ENCODE measurements around the gene CIITA.
"Not testable (repeated sequence)": the region's sequence is repeated elsewhere in the genome, so short reads cannot be mapped to it uniquely, and the experiment has no call there.

CIITA gene

DNA sequence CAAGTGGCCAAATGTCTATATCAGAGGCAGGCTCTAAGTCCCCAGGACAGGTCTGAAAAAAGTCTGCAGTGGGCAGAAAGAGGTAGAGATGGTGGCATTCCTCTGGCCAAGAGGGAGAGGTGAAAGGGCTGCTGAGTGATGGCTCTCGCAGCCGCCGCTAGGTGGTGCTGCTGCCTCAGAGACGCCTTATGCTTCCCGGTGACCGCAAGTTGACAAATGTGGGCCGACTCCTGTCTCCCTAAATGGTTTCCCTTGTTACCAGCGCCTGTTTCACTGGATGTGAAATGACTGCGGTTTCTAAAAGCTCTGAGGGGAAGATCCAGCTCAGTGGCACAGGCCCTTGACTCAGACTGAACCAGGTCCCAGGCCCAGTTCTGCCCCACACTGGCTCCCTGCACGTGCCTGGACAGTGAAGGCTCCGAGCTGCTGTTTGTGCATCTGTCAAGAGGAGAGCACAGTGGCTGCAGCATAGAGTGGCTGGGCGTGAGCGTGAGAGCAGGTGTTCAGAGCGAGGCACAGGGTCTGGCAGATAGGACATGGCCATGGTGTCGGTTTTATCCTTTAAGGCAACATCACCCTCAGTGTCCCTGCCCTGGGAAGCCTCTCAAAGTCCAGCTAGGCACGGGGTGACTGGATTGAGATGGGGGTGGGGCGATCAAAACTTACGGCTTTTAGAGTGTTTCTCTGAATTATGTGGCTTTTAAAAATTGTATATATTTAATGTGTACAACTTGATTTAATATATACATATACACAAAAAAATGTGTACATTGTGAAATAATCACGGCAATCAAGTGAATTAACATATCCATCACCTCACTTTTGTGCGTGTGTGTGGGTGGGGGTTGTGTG is 87.3 kb downstream of the CIITA start:
- H3K27ac ChIP-seq: no peak overlapping the region

DNA sequence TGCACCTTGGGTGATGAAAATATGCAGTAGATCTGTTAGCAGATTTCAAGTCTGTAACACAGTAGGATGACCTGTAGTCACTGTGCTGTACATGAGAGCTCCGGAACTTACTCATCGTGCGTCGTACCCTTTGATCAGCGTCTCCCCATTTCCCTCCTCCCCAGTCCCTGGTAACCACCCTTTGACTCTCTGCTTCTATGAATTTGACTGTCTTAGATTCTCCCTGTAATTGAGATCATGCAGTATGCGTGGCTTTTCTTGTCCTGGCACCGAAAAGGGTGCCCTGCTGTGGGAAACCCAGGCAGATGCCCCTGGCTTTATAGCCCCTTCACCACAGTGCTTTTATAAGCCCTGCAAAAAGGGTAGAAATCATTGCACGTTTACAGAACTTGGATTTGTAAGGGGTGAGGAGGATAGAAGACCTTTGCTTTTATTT is 87.9 kb downstream of the CIITA start:
- TF ChIP-seq, protein P1, sequence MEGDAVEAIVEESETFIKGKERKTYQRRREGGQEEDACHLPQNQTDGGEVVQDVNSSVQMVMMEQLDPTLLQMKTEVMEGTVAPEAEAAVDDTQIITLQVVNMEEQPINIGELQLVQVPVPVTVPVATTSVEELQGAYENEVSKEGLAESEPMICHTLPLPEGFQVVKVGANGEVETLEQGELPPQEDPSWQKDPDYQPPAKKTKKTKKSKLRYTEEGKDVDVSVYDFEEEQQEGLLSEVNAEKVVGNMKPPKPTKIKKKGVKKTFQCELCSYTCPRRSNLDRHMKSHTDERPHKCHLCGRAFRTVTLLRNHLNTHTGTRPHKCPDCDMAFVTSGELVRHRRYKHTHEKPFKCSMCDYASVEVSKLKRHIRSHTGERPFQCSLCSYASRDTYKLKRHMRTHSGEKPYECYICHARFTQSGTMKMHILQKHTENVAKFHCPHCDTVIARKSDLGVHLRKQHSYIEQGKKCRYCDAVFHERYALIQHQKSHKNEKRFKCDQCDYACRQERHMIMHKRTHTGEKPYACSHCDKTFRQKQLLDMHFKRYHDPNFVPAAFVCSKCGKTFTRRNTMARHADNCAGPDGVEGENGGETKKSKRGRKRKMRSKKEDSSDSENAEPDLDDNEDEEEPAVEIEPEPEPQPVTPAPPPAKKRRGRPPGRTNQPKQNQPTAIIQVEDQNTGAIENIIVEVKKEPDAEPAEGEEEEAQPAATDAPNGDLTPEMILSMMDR (conservative IDR thresholded peaks at IDR 0.05): no peak
- H3K27ac ChIP-seq: no peak overlapping the region

More for the DNA sequence above, 87.3 kb downstream of the CIITA start:
- TF ChIP-seq, protein P1 (conservative IDR thresholded peaks at IDR 0.05): peak; percentile 86

DNA sequence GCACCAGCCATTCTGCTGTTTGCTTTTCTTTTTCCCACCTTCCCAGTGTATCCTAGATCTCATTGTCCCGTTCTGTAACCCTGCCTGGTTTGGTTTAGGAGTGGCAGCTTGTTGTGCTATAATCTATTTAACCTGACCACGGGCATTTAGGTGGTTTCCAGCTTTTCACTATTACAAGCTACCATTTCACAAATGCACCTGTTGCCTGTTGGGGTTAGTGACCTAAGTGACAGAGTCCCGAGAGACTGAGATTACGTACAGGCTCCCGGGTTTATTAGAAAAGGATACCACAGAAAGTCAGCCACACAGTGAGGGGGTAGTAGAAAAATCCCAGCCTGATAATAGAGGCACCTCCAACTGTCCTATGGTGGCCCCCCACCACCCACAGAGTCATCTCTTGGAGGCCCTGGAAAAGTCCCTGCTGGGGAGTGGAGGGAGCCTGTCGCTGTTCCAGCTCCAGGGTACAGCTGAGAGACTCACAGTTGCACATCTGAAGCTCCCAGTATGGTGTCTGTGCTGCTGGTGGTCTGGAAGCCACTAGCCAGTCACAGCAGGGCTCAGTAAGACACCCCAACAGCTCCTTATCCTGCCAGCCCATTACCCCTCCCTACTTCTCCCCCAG is 88.5 kb downstream of the CIITA start:
- TF ChIP-seq, protein P1 (conservative IDR thresholded peaks at IDR 0.05): no peak
- H3K27ac ChIP-seq: no peak overlapping the region

DNA sequence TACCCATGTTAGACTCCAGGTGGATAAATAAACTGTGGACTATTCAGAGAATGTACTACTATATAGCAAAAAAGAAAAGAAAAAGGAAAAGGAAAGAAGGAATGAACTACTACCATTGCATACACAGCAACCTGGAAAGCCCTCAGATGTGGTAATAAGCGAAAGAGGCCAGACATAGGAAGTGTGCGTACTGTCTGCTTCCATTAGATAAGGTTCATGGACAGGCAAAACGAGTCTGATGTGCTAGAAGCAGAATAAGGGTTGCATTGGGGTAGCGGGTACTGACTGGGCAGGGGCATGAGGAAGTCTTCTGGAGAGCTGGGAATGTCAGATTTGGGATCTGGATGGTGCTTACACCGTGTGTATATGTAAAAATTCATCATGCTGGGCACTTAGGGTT is 89.1 kb downstream of the CIITA start:
- TF ChIP-seq, protein P1 (conservative IDR thresholded peaks at IDR 0.05): no peak
- H3K27ac ChIP-seq: no peak overlapping the region

DNA sequence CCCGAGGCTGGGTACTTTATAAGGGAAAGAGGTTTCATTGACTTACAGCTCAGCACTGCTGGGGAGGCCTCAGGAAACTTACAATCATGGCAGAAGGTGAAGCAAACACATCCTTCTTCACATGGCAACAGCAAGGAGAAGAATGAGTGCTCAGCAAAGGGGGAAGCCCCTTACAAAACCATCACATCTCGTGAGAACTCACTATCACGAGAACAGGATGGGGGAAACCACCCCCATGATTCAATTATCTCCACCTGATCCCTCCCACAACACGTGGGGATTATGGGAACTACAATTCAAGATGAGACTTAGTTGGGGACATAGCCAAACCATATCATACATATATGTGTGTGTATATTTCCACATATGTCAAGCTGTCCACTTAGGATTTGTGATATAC is 89.6 kb downstream of the CIITA start:
- H3K27ac ChIP-seq: not testable (repeated sequence)

DNA sequence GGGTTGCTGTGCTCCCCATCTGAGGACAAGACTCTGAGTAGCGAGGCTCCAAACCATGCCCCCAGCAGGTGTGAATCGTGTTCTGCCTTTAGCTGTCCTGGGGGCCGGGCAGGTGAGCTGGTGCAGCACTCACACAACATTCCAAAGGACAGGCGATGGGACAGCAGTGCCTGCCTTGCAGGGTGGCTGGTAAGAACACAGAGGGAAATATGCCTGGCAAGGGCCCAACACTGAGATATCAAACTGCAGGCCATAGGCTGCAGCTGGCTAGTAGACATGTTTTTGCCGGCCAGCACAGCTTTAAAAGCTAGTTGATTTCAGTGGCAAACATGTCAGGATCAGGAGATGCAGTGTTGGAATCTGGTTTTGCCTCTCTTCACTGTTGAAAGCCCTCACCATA is 91.0 kb downstream of the CIITA start:
- H3K27ac ChIP-seq: no peak overlapping the region
- TF ChIP-seq, protein P1 (conservative IDR thresholded peaks at IDR 0.05): no peak

DNA sequence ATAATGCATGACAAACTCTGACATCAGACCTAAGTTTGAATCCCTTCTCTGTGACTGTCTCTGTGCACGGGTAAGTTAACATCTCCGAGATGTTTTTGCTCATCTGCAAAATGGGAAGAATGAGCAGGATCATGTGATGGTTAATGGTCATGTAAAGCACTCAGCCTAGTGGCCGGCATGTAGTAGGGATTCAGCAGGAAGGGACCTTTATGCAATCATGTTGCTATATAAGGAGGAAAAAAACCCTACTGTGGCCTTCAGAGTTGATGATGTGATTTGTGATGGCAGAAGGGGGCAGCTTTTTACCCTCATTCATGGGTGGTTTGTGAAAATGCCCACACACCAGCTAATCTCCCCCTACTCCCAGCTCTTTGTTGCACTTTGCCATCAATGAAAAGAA is 91.5 kb downstream of the CIITA start:
- TF ChIP-seq, protein P1 (conservative IDR thresholded peaks at IDR 0.05): no peak
- no peak overlapping the region for H3K27ac ChIP-seq

DNA sequence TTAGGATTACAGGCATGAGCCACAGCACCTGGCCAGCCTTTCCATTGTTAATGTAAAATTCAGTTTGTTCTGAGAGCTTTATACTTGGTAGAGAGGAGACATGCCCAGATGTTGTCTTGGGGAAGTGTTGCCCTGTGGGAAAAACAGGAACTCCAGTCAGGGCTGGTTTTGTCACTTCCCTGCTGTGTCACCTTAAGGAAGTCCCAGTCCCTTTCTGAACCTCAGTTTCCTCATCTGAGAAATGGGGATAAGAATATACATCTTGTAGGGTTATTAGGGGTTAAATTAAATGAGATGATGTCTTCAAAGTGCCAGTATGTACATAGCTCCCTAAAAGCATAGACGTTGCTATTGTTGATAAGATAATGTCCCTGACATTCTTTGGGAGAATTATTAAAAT is 92.6 kb downstream of the CIITA start:
- no peak overlapping the region for H3K27ac ChIP-seq
- TF ChIP-seq, protein P1 (conservative IDR thresholded peaks at IDR 0.05): no peak

Measured in VCaP (cell line).